ENCODE measurements around the gene MLF2. TPM values are rescaled to one million over a fixed set of nuclear protein-coding genes. Genes with fewer than 3 reads are reported as not detected.
"Not testable (repeated sequence)": the region's sequence is repeated elsewhere in the genome, so short reads cannot be mapped to it uniquely, and the experiment has no call there.

The MLF2 gene
- total and polyA plus RNA-seq, 7 donors: 104 to 245 (median 156) TPM

GRCh38 chr12:6708960-6709394, 44.0 kb downstream of the MLF2 start:
- intact Hi-C loops (cut with DNase I): no loop called here
- Histone ChIP-seq H3K27ac (no peak overlapping the region), H3K4me1 (no peaks in the 10 kb centered on the region), H3K36me3 (ENCODE audit: insufficient read depth in 1 of 2, low read depth in 1 of 2) (no peaks in the 10 kb centered on the region), H3K9me3 (no peaks in the 10 kb centered on the region), H3K27me3 (ENCODE audit: insufficient read depth in 3 of 3, low read length in 2 of 3) (peaks cover 0 to 59% (median 6%) of the 10 kb centered on the region in 3 donors), H3K4me3 (no peak overlapping the region)
- 59% methylated on average over 16 of the region's 16 CpGs for WGBS, 3 donors
- ATAC-seq (no peak), DNase-seq (no peak)
- TF ChIP-seq, protein P1, sequence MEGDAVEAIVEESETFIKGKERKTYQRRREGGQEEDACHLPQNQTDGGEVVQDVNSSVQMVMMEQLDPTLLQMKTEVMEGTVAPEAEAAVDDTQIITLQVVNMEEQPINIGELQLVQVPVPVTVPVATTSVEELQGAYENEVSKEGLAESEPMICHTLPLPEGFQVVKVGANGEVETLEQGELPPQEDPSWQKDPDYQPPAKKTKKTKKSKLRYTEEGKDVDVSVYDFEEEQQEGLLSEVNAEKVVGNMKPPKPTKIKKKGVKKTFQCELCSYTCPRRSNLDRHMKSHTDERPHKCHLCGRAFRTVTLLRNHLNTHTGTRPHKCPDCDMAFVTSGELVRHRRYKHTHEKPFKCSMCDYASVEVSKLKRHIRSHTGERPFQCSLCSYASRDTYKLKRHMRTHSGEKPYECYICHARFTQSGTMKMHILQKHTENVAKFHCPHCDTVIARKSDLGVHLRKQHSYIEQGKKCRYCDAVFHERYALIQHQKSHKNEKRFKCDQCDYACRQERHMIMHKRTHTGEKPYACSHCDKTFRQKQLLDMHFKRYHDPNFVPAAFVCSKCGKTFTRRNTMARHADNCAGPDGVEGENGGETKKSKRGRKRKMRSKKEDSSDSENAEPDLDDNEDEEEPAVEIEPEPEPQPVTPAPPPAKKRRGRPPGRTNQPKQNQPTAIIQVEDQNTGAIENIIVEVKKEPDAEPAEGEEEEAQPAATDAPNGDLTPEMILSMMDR (IDR thresholded peaks at IDR 0.05): no peak

- H3K27me3 ChIP-seq (ENCODE audit: insufficient read depth in 3 of 3, low read length in 2 of 3): peaks cover 0 to 63% (median 8%) of the 10 kb centered on the region in 3 donors
- H3K27ac ChIP-seq; DNase-seq; H3K4me1 ChIP-seq; H3K4me3 ChIP-seq; ATAC-seq; H3K36me3 ChIP-seq (ENCODE audit: insufficient read depth in 1 of 2, low read depth in 1 of 2); H3K9me3 ChIP-seq; intact Hi-C loops (cut with DNase I): not testable (repeated sequence)
- WGBS, 3 donors: 88 to 94% (median 90%) methylated on average over 16 to 21 of the region's 21 CpGs
These were observed 44.6 kb downstream of the MLF2 start for GRCh38 chr12:6708351-6708750.

- peaks cover 0 to 85% (median 27%) of the 10 kb centered on the region in 3 donors for H3K27me3 ChIP-seq (ENCODE audit: insufficient read depth in 3 of 3, low read length in 2 of 3)
- DNase-seq (no peak), ATAC-seq (no peak)
- no peaks in the 10 kb centered on the region for H3K4me1 ChIP-seq
- H3K9me3 ChIP-seq: no peaks in the 10 kb centered on the region
- intact Hi-C loops (cut with DNase I): no loop called here
- H3K36me3 ChIP-seq (ENCODE audit: insufficient read depth in 1 of 2, low read depth in 1 of 2): no peaks in the 10 kb centered on the region
- TF ChIP-seq, protein P1 (IDR thresholded peaks at IDR 0.05): no peak
- no peak overlapping the region for H3K4me3 ChIP-seq
- H3K27ac ChIP-seq: no peak overlapping the region
- 9 to 12% (median 12%) methylated on average over 10 of the region's 10 CpGs for WGBS, 3 donors
These were observed 49.3 kb downstream of the MLF2 start for GRCh38 chr12:6703631-6704030.

DNA sequence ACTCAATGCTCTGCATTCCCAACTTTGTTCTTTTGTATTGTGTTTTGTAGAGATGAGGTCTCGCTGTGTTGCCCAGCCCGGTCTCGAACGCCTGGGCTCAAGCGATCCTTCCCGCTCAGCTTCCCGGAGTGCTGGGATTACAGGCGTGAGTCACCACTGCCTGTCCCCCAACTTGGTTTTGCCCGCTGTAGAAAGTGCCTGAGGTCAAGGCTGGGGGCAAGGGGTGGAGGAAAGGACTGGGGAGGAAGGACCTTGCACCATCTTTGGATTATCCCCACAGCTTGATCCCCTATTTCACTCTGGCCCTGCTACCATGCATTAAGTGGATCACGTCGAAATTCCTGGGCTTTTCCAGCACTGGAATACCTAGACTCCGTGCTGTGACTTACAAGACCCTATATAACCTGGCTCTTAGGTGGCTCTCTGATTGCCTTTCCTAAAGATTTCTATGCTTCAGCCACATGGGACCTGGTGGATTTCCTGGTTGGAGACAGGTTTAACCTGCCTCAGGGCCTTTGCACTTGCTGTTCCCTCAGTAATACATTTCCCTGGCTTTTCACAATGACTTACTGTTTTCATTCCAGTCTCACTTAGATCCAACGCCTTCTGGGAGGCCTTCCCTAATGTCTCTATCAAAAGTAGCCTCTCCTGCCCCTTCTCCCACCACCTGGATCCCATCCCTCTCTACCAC, 51.7 kb downstream of the MLF2 start:
- no peak for DNase-seq
- no peaks in the 10 kb centered on the region for H3K4me1 ChIP-seq
- WGBS, 3 donors: 30 to 36% (median 32%) methylated on average over 13 of the region's 13 CpGs
- ATAC-seq: no peak
- TF ChIP-seq, protein P1 (IDR thresholded peaks at IDR 0.05): no peak
- H3K27ac ChIP-seq: no peak overlapping the region
- no peaks in the 10 kb centered on the region for H3K9me3 ChIP-seq
- peaks cover 0 to 95% (median 29%) of the 10 kb centered on the region in 3 donors for H3K27me3 ChIP-seq (ENCODE audit: insufficient read depth in 3 of 3, low read length in 2 of 3)
- H3K36me3 ChIP-seq (ENCODE audit: insufficient read depth in 1 of 2, low read depth in 1 of 2): no peaks in the 10 kb centered on the region
- intact Hi-C loops (cut with DNase I): no loop called here
- peak overlapping the region; percentile 55 for H3K4me3 ChIP-seq

GRCh38 chr12:6700646-6701051, 52.3 kb downstream of the MLF2 start, which contains the start of gene PIANP:
Gene PIANP (minus strand): TSS chr12:6700815. CDS start chr12:6698061, 2,754 bp downstream.
- intact Hi-C loops (cut with DNase I): no loop called here
- H3K4me1 ChIP-seq: no peaks in the 10 kb centered on the region
- H3K27me3 ChIP-seq (ENCODE audit: insufficient read depth in 3 of 3, low read length in 2 of 3): peaks cover 0 to 95% (median 34%) of the 10 kb centered on the region in 3 donors
- H3K9me3 ChIP-seq: no peaks in the 10 kb centered on the region
- H3K4me3 ChIP-seq: peak within 1 kb of the TSS; percentile 55
- DNase-seq (peak in 1 of 2 donors; percentile 41), ATAC-seq (peak; percentile 27 to 60 (median 36))
- 0 to 2% (median 1%) methylated on average over 11 to 43 of the region's 43 CpGs for WGBS, 3 donors
- no peak within 1 kb of the TSS for H3K27ac ChIP-seq
- no peaks in the 10 kb centered on the region for H3K36me3 ChIP-seq (ENCODE audit: insufficient read depth in 1 of 2, low read depth in 1 of 2)
- TF ChIP-seq, protein P1 (IDR thresholded peaks at IDR 0.05): no peak
